ENCODE results near the gene RALA. TPM values are rescaled to one million over a fixed set of nuclear protein-coding genes. Genes with fewer than 3 reads are reported as not detected.

The RALA gene
- total and polyA plus RNA-seq, 12 donors: 15.4 to 58.6 (median 30.4) TPM

DNA sequence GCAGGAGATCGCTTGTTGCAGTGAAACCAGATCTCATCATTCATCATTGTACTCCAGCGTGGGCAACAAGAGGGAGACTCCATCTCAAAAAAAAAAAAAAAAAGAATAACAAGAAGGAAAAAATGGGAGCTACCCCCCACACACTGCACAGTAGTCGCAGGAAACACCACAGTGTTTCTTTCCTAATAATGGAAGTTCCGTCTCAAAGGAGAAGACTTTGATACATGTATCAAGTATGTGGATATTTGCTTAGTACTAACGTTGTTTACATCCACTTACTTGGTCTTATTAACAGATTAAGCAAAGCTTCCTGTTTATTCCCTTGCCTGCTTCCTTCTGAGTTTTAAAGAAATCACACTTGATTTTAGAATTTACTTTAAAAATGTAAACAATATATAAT, 35.0 kb upstream of the RALA start:
- Histone ChIP-seq H3K27me3 (no peaks in the 10 kb centered on the region), H3K4me1 (replicated peaks in 1 of 2) (peaks cover 16 to 18% of the 10 kb centered on the region in 2 donors), H3K4me3 (no peak overlapping the region), H3K9me3 (replicated peaks in 1 of 3) (no peaks in the 10 kb centered on the region), H3K27ac (no peak overlapping the region), H3K36me3 (replicated peaks in 1 of 2) (no peaks in the 10 kb centered on the region)
- no peak for TF ChIP-seq POLR2A (IDR thresholded peaks at IDR 0.05)
- TF ChIP-seq, protein P1, sequence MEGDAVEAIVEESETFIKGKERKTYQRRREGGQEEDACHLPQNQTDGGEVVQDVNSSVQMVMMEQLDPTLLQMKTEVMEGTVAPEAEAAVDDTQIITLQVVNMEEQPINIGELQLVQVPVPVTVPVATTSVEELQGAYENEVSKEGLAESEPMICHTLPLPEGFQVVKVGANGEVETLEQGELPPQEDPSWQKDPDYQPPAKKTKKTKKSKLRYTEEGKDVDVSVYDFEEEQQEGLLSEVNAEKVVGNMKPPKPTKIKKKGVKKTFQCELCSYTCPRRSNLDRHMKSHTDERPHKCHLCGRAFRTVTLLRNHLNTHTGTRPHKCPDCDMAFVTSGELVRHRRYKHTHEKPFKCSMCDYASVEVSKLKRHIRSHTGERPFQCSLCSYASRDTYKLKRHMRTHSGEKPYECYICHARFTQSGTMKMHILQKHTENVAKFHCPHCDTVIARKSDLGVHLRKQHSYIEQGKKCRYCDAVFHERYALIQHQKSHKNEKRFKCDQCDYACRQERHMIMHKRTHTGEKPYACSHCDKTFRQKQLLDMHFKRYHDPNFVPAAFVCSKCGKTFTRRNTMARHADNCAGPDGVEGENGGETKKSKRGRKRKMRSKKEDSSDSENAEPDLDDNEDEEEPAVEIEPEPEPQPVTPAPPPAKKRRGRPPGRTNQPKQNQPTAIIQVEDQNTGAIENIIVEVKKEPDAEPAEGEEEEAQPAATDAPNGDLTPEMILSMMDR (IDR thresholded peaks at IDR 0.05): no peak
- intact Hi-C loops (cut with DNase I): no loop called here
- WGBS, 4 donors: 77 to 83% (median 81%) methylated on average over 5 of the region's 5 CpGs
- no peak for DNase-seq

DNA sequence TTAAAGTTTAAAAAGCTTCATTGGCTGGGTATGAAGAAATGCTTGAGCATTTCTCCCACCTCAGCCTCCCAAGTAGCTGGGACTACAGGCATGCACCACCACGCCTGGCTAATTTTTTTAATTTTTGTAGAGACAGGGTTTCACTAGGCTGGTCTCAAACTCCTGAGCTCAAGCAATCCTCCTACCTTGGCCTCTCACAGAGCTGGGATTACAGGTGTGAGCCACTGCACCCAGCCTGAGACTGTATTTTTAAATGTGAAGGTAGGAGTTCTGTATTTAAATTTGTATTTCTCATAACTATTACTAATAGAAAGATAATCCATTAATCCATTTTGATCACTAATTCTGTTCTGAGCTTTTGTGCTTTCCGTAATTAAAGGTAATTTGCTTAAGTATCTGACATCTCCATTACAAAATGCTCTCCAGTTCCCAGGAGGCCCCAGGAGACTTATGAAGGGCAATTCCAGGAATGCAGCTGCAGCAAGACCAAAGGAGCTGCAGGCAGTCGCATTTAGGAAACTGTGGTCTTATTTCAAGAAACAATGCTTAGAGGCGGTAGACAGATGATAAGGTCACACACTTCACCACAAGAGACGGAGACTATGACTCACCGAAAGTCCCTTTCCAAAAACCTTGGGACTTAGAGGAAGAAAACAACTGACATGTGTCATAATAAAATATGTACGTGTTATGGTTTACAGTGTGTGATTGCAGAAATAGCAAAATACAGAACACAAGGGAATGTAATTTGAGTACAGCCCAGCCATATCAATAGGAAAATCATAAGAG, 33.9 kb upstream of the RALA start:
- no peak for TF ChIP-seq POLR2A (IDR thresholded peaks at IDR 0.05)
- TF ChIP-seq, protein P1 (IDR thresholded peaks at IDR 0.05): no peak
- H3K4me3 ChIP-seq: no peak overlapping the region
- WGBS, 4 donors: 22 to 27% (median 24%) methylated on average over 7 of the region's 7 CpGs
- intact Hi-C loops (cut with DNase I): no loop called here
- H3K4me1 ChIP-seq (replicated peaks in 1 of 2): peaks cover 17 to 18% of the 10 kb centered on the region in 2 donors
- no peaks in the 10 kb centered on the region for H3K36me3 ChIP-seq (replicated peaks in 1 of 2)
- no peaks in the 10 kb centered on the region for H3K27me3 ChIP-seq
- peak; percentile 41 to 74 (median 70) for DNase-seq
- peak overlapping the region in 4 of 5 donors; percentile 35 to 67 (median 52) for H3K27ac ChIP-seq
- H3K9me3 ChIP-seq (replicated peaks in 1 of 3): no peaks in the 10 kb centered on the region

DNA sequence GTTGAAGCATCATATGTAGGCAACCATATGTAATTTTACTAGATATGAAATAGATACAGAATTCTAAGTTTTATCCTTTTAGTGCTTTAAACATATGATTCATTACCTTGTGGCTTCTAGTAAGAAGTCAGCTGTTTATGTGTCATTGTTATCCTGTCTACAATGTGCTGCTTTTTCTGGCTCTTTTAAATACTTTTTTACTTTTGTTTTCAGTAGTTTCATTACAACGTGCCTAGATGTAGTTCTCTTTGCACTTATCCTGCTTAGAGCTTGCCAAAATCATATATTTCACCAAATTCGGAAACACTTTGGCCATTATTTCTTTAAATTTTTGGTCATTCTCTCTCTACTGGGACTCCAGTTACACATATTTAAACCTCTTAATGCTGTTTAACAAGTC, 30.8 kb upstream of the RALA start:
- TF ChIP-seq, protein P1 (IDR thresholded peaks at IDR 0.05): no peak
- peak in 1 of 2 donors; percentile 74 for TF ChIP-seq POLR2A (IDR thresholded peaks at IDR 0.05)
- Histone ChIP-seq H3K4me3 (no peak overlapping the region), H3K27me3 (no peaks in the 10 kb centered on the region), H3K27ac (peak overlapping the region; percentile 1 to 79 (median 51)), H3K36me3 (replicated peaks in 1 of 2) (no peaks in the 10 kb centered on the region), H3K4me1 (replicated peaks in 1 of 2) (peaks cover 28 to 29% of the 10 kb centered on the region in 2 donors), H3K9me3 (replicated peaks in 1 of 3) (no peaks in the 10 kb centered on the region)
- no peak for DNase-seq
- intact Hi-C loops (cut with DNase I): no loop called here
- WGBS, 4 donors: 8 to 29% (median 24%) methylated on average over 2 of the region's 2 CpGs

DNA sequence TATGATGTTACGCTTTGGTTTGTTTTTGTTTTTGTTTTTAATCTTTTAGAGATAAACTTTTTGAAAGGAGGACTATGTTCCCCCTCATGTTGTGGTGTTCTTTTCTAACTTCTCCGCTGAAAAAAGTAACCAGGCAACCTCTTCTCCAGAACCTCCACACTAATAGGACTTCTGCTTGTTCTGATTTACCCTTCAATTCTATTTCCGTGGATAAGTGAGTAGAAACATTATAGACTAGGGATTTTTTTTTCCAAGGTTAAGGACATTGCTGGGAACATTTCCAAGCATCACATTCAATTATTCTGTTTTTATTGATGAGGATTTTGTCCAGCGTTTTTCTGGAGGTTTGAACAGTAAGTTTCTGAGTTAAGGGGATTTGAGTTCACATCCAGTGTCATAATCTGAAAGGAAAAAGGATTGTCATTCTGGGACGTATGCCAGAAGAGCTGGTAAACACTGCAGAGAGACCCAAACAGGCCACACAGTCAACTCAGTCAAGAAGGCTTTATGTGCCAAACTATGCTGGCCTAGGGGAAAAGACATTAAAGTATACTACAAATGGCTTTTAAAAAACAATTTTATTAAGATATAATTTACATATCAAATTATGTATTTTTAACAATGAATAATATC, 28.3 kb upstream of the RALA start:
- H3K4me1 ChIP-seq (replicated peaks in 1 of 2): peaks cover 17 to 19% of the 10 kb centered on the region in 2 donors
- TF ChIP-seq, protein P1 (IDR thresholded peaks at IDR 0.05): no peak
- TF ChIP-seq POLR2A (IDR thresholded peaks at IDR 0.05): no peak
- intact Hi-C loops (cut with DNase I): no loop called here
- H3K36me3 ChIP-seq (replicated peaks in 1 of 2): no peaks in the 10 kb centered on the region
- WGBS, 4 donors: 42 to 48% (median 44%) methylated on average over 5 of the region's 5 CpGs
- no peaks in the 10 kb centered on the region for H3K27me3 ChIP-seq
- H3K4me3 ChIP-seq: no peak overlapping the region
- H3K9me3 ChIP-seq (replicated peaks in 1 of 3): no peaks in the 10 kb centered on the region
- peak overlapping the region in 2 of 5 donors; percentile 22 to 30 for H3K27ac ChIP-seq
- peak in 4 of 7 donors; percentile 42 to 55 (median 52) for DNase-seq
